ENCODE data around the gene SPEF1. TPM values are rescaled to one million over a fixed set of nuclear protein-coding genes. Genes with fewer than 3 reads are reported as not detected.

The SPEF1 gene
- total RNA-seq, 3 donors from 2014 or later, result 0.19 TPM; not detected in 2

- no peak overlapping the region for H3K4me3 ChIP-seq
- no peak for TF ChIP-seq CTCF (IDR thresholded peaks at IDR 0.05)
- ATAC-seq, result no peak
- H3K9me3 ChIP-seq, result no peaks in the 10 kb centered on the region
- no peaks in the 10 kb centered on the region for H3K4me1 ChIP-seq (ENCODE audit: low read depth)
- peak in 1 of 3 donors; percentile 13 for DNase-seq
- intact Hi-C loops (cut with DNase I, micrococcal nuclease), result no loop called here
- no peaks in the 10 kb centered on the region for H3K36me3 ChIP-seq (ENCODE audit: low read depth)
Observed at GRCh38 chr20:3739926-3740451, 41.3 kb downstream of the SPEF1 start.

- DNase-seq, result peak in 1 of 3 donors; percentile 16
- Histone ChIP-seq H3K4me3 (no peak overlapping the region), H3K36me3 (ENCODE audit: low read depth) (no peaks in the 10 kb centered on the region), H3K4me1 (ENCODE audit: low read depth) (peaks cover 3% of the 10 kb centered on the region), H3K9me3 (no peaks in the 10 kb centered on the region)
- ATAC-seq, result no peak
- TF ChIP-seq CTCF (IDR thresholded peaks at IDR 0.05), result no peak
- intact Hi-C loops (cut with DNase I, micrococcal nuclease), result no loop called here
Observed at GRCh38 chr20:3739054-3739925, 42.0 kb downstream of the SPEF1 start.

GRCh38 chr20:3738111-3739053, 42.9 kb downstream of the SPEF1 start:
- no peak for TF ChIP-seq CTCF (IDR thresholded peaks at IDR 0.05)
- Histone ChIP-seq H3K4me3 (no peak overlapping the region), H3K9me3 (no peaks in the 10 kb centered on the region), H3K4me1 (ENCODE audit: low read depth) (peaks cover 7% of the 10 kb centered on the region), H3K36me3 (ENCODE audit: low read depth) (no peaks in the 10 kb centered on the region)
- intact Hi-C loops (cut with DNase I, micrococcal nuclease), result no loop called here
- ATAC-seq, result no peak
- peak in 1 of 3 donors; percentile 6 for DNase-seq

GRCh38 chr20:3735768-3736167, 45.5 kb downstream of the SPEF1 start:
- Histone ChIP-seq H3K36me3 (ENCODE audit: low read depth) (no peaks in the 10 kb centered on the region), H3K4me1 (ENCODE audit: low read depth) (peaks cover 7% of the 10 kb centered on the region), H3K9me3 (no peaks in the 10 kb centered on the region), H3K4me3 (no peak overlapping the region)
- ATAC-seq, result peak; percentile 34
- TF ChIP-seq CTCF (IDR thresholded peaks at IDR 0.05), result no peak
- intact Hi-C loops (cut with DNase I, micrococcal nuclease), result no loop called here
- DNase-seq, result no peak

- Histone ChIP-seq H3K4me3 (no peak overlapping the region), H3K36me3 (ENCODE audit: low read depth) (no peaks in the 10 kb centered on the region), H3K4me1 (ENCODE audit: low read depth) (peaks cover 7% of the 10 kb centered on the region), H3K9me3 (no peaks in the 10 kb centered on the region)
- intact Hi-C loops (cut with DNase I, micrococcal nuclease), result no loop called here
- no peak for TF ChIP-seq CTCF (IDR thresholded peaks at IDR 0.05)
- DNase-seq (peak in 2 of 3 donors; percentile 46 to 56), ATAC-seq (peak; percentile 69)
Observed at GRCh38 chr20:3734111-3734843, 47.0 kb downstream of the SPEF1 start.
